Activated T-helper 2 cell treated with anti-CD3 and anti-CD28 coated beads, Interferon-gamma antibody, Interleukin-2, Interleukin-4, amounts not matched to agents 10 μg/mL and 5 μg/mL and 100 μg/mL, durations not matched to agents 14 hours and 24 hours and 36 hours (primary cell): ENCODE data around the gene EPDR1. TPM values are rescaled to one million over a fixed set of nuclear protein-coding genes. Genes with fewer than 3 reads are reported as not detected.

Experiments used
- DNase-seq: peaks from one replicate; pipeline ENCODE4 v3.0.0; 2021; ENCODE audit warnings: low spot score
- H3K27ac Mint-ChIP-seq: one replicate; pipeline ENCODE4 v1.8.0; 2021; ENCODE audit warnings: mixed read lengths
- H3K27me3 Mint-ChIP-seq: one replicate; pipeline ENCODE4 v1.8.0; 2021; ENCODE audit warnings: low read depth, mixed read lengths
- H3K36me3 Mint-ChIP-seq: one replicate; pipeline ENCODE4 v1.8.0; 2021; ENCODE audit warnings: low read depth, mixed read lengths
- H3K4me1 Mint-ChIP-seq: one replicate; pipeline ENCODE4 v1.8.0; 2021; ENCODE audit warnings: low read depth, mixed read lengths
- H3K4me3 Mint-ChIP-seq: one replicate; pipeline ENCODE4 v1.8.0; 2021; ENCODE audit warnings: low read depth, mild to moderate bottlenecking, moderate library complexity, mixed read lengths
- H3K9me3 Mint-ChIP-seq: one replicate; pipeline ENCODE4 v1.8.0; 2021; ENCODE audit warnings: mixed read lengths
- intact Hi-C: fragments of 100-400 bp; cut with micrococcal nuclease; formaldehyde crosslinking; loops from one replicate; pipeline ENCODE4 v1.15.1; 2023
- total RNA-seq: library from RNA; stranded (reverse); gene quantifications from 2 replicates; pipeline ENCODE4 v1.2.3, GENCODE V29; 2022

EPDR1 gene
- total RNA-seq, 1 donor from 2014 or later, result 1.1 TPM

DNA sequence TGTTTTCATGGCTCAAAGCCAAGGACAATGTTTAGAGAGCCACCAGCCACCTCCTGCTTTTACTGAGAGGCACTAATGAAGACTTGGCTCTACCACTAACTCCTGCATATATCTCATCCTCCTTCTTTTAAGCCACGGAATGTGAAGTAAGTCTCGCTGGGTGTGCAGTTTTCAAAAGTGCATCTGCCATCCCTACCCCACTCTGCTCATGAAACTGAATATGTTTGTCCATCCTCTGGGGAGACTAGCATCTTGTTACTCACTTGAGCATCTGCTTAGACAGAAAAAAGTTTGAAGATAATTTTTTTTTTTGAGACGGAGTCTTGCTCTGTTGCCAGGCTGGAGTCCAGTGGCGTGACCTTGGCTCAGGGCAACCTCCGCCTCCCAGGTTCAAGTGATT lies 40.8 kb downstream of the EPDR1 start:
- Mint-ChIP-seq H3K4me1 (no peaks in the 10 kb centered on the region), H3K4me3 (no peak overlapping the region), H3K9me3 (no peaks in the 10 kb centered on the region), H3K27me3 (no peaks in the 10 kb centered on the region), H3K36me3 (no peaks in the 10 kb centered on the region), H3K27ac (no peak overlapping the region)
- intact Hi-C loops, result no loop called here
- DNase-seq, result no peak

DNA sequence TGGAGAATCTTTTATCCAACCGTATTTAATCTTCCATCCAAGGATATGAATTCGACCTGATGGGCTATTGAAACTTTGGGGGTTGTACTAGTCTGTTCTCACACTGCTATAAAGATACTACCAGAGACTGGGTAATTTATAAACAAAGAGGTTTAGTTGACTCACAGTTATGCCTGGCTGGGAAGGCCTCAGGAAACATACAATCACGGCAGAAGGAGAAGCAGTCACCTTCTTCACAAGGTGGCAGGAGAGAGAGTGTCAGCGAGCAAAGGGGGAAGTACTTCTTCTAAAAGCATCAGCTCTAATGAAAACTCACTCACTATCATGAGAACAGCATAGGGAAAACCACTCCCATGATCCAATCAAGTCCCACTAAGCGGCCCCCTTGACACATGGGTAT lies 43.8 kb downstream of the EPDR1 start:
- Mint-ChIP-seq H3K4me3 (no peak overlapping the region), H3K36me3 (no peaks in the 10 kb centered on the region), H3K27me3 (no peaks in the 10 kb centered on the region), H3K9me3 (no peaks in the 10 kb centered on the region), H3K27ac (no peak overlapping the region), H3K4me1 (no peaks in the 10 kb centered on the region)
- DNase-seq, result no peak
- intact Hi-C loops, result no loop called here

DNA sequence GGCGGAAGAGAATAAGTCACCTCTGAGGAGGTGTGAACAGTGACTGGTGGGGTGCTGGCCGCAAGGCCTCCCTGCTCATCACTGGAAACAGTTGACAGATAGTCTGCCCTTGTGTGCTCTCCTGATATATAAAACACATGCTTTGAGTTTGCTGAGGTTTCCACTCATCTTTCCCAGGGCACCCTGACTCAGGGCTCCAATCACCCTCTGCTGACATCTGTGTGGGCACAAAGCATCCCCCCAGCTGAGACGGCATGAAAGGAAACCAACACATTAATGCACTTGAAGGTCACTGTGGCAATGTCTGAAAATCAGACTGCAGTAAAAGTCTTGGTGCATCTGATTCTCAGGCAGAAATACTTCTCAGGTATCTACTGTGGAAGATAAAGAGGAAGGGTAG lies 49.8 kb downstream of the EPDR1 start:
- Mint-ChIP-seq H3K4me3 (no peak overlapping the region), H3K36me3 (no peaks in the 10 kb centered on the region), H3K27me3 (peaks cover 2% of the 10 kb centered on the region), H3K27ac (no peak overlapping the region), H3K4me1 (peaks cover 5% of the 10 kb centered on the region), H3K9me3 (no peaks in the 10 kb centered on the region)
- intact Hi-C loops, result loop anchor here (10.0 kb wide), 1 partner anchor 265 kb away; no protein-coding TSS in a partner anchor
- DNase-seq, result no peak

- Mint-ChIP-seq H3K27ac (no peak overlapping the region), H3K27me3 (peaks cover 2% of the 10 kb centered on the region), H3K4me3 (no peak overlapping the region), H3K9me3 (no peaks in the 10 kb centered on the region), H3K4me1 (peaks cover 5% of the 10 kb centered on the region), H3K36me3 (no peaks in the 10 kb centered on the region)
- intact Hi-C loops, result loop anchor here (10.0 kb wide), 1 partner anchor 263 kb away; no protein-coding TSS in a partner anchor
- DNase-seq, result no peak
These were observed 51.1 kb downstream of the EPDR1 start for GRCh38 chr7:37971491-37971890.

DNA sequence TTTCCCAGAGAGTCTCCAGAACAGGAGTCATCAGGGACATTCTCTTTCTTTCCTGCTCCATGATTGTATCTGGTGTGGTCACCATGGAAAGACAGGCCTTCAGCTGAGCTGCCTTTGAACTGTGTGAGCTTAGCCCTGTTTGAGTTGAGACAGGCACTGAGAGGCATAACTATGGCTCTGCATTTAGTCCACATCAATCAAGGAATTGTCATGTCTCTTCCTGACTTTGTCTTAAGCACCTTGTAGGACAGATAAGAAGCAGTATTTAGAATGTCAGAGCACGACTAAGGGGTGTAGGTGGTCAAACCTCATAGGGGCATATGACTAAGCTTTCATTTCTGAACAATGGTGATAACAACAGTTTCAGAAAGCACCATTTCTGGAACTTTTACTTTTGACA lies 53.5 kb downstream of the EPDR1 start:
- Mint-ChIP-seq H3K4me3 (no peak overlapping the region), H3K27me3 (peaks cover 2% of the 10 kb centered on the region), H3K4me1 (peaks cover 5% of the 10 kb centered on the region), H3K9me3 (no peaks in the 10 kb centered on the region), H3K27ac (no peak overlapping the region), H3K36me3 (no peaks in the 10 kb centered on the region)
- no peak for DNase-seq
- intact Hi-C loops, result loop anchor here (10.0 kb wide), 1 partner anchor 261 kb away; no protein-coding TSS in a partner anchor

DNA sequence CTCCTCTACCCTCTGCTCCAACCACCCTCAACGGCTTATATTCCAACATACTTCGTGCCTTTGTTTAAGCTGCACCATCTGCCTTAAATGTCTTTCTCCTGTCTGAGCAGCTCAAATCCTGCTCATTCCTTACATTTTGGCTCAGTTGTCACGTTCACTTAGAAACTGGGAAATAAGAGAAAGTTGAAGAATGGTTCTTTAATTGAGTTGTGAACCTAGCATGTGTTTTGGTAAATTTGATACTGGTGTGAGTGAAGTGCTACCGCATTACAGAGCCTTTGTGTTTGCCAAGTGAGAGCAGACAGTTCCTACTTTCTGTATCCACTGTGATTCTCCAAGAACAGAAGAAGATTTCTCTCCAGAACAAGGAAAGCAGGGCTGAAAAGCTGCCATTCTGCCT lies 54.3 kb downstream of the EPDR1 start:
- no peak for DNase-seq
- H3K27me3 Mint-ChIP-seq, result peaks cover 2% of the 10 kb centered on the region
- peaks cover 5% of the 10 kb centered on the region for H3K4me1 Mint-ChIP-seq
- intact Hi-C loops, result loop anchor here (10.0 kb wide), 1 partner anchor 260 kb away; no protein-coding TSS in a partner anchor
- no peak overlapping the region for H3K4me3 Mint-ChIP-seq
- H3K9me3 Mint-ChIP-seq, result no peaks in the 10 kb centered on the region
- H3K27ac Mint-ChIP-seq, result no peak overlapping the region
- no peaks in the 10 kb centered on the region for H3K36me3 Mint-ChIP-seq

DNA sequence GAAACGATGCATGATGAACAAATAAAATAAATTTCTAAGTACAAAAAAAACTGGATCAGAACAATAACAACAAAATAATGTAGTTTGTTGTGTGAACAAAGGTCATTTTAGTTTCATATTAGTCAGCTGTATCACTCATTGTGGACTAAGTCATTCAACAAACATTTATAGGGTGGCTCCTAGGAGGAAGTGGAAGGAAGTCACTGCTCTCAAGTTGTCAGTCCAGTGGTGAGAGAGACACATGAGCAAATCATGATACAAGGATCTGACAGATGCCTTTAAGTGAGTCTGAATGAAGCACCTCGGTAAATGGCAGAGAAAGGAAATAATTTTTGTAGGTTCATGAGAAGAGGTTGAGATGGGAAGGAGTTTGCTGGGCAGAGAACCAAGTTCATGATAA lies 56.8 kb downstream of the EPDR1 start:
- H3K9me3 Mint-ChIP-seq, result no peaks in the 10 kb centered on the region
- H3K36me3 Mint-ChIP-seq, result no peaks in the 10 kb centered on the region
- peaks cover 5% of the 10 kb centered on the region for H3K4me1 Mint-ChIP-seq
- intact Hi-C loops, result loop anchor here (10.0 kb wide), 1 partner anchor 258 kb away; no protein-coding TSS in a partner anchor
- DNase-seq, result no peak
- H3K27me3 Mint-ChIP-seq, result peaks cover 6% of the 10 kb centered on the region
- no peak overlapping the region for H3K4me3 Mint-ChIP-seq
- H3K27ac Mint-ChIP-seq, result no peak overlapping the region

GRCh38 chr7:37981664-37982063 lies 61.2 kb downstream of the EPDR1 start:
- H3K27me3 Mint-ChIP-seq, result peaks cover 4% of the 10 kb centered on the region
- no peak overlapping the region for H3K4me3 Mint-ChIP-seq
- no peak for DNase-seq
- intact Hi-C loops, result no loop called here
- H3K27ac Mint-ChIP-seq, result no peak overlapping the region
- no peaks in the 10 kb centered on the region for H3K36me3 Mint-ChIP-seq
- no peaks in the 10 kb centered on the region for H3K4me1 Mint-ChIP-seq
- no peaks in the 10 kb centered on the region for H3K9me3 Mint-ChIP-seq

GRCh38 chr7:37982423-37982822 lies 62.0 kb downstream of the EPDR1 start:
- no peaks in the 10 kb centered on the region for H3K36me3 Mint-ChIP-seq
- H3K4me1 Mint-ChIP-seq, result no peaks in the 10 kb centered on the region
- no peak overlapping the region for H3K4me3 Mint-ChIP-seq
- no peak overlapping the region for H3K27ac Mint-ChIP-seq
- intact Hi-C loops, result no loop called here
- peaks cover 4% of the 10 kb centered on the region for H3K27me3 Mint-ChIP-seq
- H3K9me3 Mint-ChIP-seq, result no peaks in the 10 kb centered on the region
- no peak for DNase-seq

GRCh38 chr7:37984750-37985390 lies 64.4 kb downstream of the EPDR1 start:
- no peaks in the 10 kb centered on the region for H3K4me1 Mint-ChIP-seq
- H3K27ac Mint-ChIP-seq, result no peak overlapping the region
- H3K27me3 Mint-ChIP-seq, result peaks cover 6% of the 10 kb centered on the region
- intact Hi-C loops, result no loop called here
- no peaks in the 10 kb centered on the region for H3K9me3 Mint-ChIP-seq
- no peak overlapping the region for H3K4me3 Mint-ChIP-seq
- no peaks in the 10 kb centered on the region for H3K36me3 Mint-ChIP-seq
- no peak for DNase-seq

DNA sequence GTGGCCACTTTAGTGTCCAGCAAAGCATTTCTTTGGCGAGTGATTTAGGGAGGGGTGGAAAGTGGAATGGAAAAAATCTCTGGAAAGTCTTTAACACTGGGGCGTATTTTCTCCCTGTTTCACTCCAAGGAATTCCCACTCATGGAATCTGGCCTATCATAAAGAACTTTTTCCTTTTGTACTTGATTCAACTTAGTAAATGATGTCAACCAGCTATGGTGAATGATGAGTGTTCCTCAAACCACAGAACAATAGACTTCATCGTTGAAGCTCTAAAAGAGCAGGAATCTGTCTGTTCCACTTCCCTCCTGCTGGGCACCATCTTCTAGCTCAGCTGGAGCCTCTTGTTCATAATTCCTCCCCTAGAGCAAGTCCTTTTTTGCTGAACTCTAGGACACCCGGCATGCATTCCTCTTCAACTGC lies 66.5 kb downstream of the EPDR1 start:
- Mint-ChIP-seq H3K27me3 (peaks cover 4% of the 10 kb centered on the region), H3K27ac (no peak overlapping the region), H3K9me3 (no peaks in the 10 kb centered on the region), H3K36me3 (no peaks in the 10 kb centered on the region), H3K4me1 (no peaks in the 10 kb centered on the region), H3K4me3 (no peak overlapping the region)
- no peak for DNase-seq
- intact Hi-C loops, result no loop called here

DNA sequence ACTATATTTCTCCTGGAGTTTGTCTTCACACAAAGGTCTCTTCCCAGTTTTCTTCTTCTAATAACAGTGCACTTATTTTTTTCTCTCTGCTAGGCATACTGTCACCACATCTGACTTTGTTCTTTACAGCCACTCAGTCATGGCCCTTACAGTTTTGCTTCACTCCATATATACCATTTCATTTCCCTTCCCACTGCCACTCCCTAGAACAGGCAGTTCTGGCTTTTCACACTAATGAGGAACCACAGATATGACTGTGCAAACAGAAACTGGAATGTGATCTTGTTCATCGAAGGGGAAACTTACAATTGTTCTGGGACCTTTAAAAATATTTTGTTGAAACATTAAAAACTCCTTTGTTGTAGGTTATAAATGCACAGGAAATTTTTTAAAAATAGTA lies 67.3 kb downstream of the EPDR1 start:
- no peak overlapping the region for H3K27ac Mint-ChIP-seq
- H3K4me3 Mint-ChIP-seq, result no peak overlapping the region
- no peak for DNase-seq
- no peaks in the 10 kb centered on the region for H3K36me3 Mint-ChIP-seq
- no peaks in the 10 kb centered on the region for H3K4me1 Mint-ChIP-seq
- peaks cover 4% of the 10 kb centered on the region for H3K27me3 Mint-ChIP-seq
- no peaks in the 10 kb centered on the region for H3K9me3 Mint-ChIP-seq
- intact Hi-C loops, result no loop called here

DNA sequence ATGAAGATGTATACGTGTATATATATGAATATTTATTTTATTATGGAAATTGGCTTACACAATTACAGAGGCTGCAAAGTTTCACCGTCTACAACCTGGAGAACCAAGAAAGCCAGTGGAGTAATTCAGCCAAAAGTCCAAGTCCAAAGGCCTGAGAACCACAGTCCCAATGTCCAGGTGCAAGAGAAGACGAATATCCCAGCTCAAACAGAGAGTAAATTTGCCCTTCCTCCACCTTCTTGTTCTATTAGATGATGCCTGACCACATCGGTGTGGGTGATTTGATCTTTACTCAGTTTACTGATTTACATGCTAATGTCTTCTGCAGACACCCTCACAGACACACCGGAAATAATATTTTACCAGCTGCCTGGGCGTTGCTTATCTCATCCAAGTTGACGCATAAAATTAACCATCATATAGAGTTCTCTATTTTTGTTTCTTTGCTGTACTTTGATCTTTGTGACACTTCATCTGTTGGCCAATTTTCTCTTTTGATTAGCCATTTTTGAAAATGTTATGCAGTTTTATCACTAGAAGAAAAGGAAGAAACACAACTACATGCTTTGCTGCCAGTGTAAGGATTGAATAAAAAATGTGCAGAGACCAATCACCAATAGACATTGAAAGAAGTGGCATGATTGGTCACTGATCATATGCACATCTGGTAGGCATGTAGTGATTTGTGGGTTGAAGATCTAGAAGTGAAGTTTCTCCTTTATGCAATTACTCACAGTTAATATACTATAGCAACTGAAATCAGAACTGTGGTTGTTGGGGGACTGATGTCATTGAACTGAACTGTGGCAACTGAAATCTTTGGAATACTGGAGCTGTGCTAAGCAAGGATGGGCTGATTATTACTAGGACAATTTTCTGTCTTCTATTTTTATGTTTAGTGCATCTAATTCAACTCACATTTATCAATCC lies 68.5 kb downstream of the EPDR1 start:
- H3K27ac Mint-ChIP-seq, result no peak overlapping the region
- H3K4me3 Mint-ChIP-seq, result no peak overlapping the region
- H3K27me3 Mint-ChIP-seq, result peaks cover 4% of the 10 kb centered on the region
- intact Hi-C loops, result no loop called here
- H3K4me1 Mint-ChIP-seq, result no peaks in the 10 kb centered on the region
- no peaks in the 10 kb centered on the region for H3K36me3 Mint-ChIP-seq
- no peak for DNase-seq
- H3K9me3 Mint-ChIP-seq, result no peaks in the 10 kb centered on the region
